GM03348 (cell line): Measurements from ENCODE around the gene MED26.
"Not testable (repeated sequence)": the region's sequence is repeated elsewhere in the genome, so short reads cannot be mapped to it uniquely, and the experiment has no call there.

Source experiments
- DNase-seq: peaks from one replicate; pipeline ENCODE4 v3.0.0; 2012; ENCODE audit warnings: low spot score

The MED26 gene, protein sequence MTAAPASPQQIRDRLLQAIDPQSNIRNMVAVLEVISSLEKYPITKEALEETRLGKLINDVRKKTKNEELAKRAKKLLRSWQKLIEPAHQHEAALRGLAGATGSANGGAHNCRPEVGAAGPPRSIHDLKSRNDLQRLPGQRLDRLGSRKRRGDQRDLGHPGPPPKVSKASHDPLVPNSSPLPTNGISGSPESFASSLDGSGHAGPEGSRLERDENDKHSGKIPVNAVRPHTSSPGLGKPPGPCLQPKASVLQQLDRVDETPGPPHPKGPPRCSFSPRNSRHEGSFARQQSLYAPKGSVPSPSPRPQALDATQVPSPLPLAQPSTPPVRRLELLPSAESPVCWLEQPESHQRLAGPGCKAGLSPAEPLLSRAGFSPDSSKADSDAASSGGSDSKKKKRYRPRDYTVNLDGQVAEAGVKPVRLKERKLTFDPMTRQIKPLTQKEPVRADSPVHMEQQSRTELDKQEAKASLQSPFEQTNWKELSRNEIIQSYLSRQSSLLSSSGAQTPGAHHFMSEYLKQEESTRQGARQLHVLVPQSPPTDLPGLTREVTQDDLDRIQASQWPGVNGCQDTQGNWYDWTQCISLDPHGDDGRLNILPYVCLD

DNA sequence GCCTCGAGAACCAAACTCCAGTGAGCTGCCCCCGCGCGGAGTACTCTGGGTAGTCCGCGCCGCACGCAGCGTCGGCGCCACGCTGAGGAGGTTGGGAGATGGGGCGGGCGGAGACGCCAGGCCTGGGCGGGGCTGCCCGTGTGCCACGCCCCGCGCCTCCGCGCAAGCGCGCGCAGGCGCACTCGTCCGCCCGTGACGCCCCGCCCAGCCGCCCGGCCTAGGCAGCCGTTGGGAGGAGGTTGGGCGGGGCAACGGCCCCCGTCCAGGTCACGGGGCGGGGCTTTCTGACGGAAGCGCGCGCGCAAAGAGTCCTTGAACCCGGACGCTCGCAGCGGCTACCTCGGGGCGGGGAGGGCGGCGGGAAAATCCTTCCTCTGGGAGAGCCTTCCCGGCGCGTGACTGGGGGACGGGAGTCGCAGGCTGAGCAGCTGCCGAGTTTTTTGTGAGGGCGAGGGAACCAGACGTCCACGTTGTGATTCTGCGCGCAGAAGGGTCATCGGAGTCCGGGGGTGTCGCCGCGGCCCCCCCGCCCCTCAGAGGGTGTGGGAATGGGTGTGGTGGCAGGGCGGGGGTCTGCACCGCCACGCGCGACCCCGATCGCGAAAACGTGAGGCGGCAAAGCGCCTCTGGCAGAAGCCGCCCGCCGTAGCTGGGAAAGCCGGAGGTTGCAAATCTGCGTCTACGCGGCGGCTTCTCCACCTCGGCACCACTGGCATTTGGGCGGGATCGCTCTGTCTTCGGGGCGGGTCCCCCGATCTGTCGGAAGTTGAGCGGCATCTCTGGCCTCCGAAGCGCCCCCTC is at the start of gene MED26:
Gene MED26, minus strand, starts transcription at position 22 of the 801 bp plus-strand sequence. CDS start 261 bp downstream, outside the sequence.
- DNase-seq, result peak; percentile 100

DNA sequence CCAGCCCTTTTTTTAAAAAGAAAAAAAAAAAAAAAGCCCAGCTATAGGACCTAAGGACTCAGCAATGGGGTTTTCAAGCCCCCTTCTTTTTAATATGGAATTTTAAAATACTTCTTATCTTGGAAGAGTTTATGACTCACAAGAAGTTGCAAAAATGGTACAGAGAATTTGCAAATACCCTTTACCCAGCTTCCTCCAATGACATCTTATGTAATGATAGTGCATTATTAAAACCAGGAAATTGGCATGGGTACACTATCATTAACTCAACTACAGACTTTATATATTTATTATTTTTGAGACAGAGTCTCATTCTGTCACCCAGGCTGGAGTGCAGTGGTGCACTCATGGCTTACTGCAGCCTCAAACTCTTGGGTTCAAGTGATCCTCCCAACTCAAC is 49.1 kb upstream of the MED26 start:
- no peak for DNase-seq

DNA sequence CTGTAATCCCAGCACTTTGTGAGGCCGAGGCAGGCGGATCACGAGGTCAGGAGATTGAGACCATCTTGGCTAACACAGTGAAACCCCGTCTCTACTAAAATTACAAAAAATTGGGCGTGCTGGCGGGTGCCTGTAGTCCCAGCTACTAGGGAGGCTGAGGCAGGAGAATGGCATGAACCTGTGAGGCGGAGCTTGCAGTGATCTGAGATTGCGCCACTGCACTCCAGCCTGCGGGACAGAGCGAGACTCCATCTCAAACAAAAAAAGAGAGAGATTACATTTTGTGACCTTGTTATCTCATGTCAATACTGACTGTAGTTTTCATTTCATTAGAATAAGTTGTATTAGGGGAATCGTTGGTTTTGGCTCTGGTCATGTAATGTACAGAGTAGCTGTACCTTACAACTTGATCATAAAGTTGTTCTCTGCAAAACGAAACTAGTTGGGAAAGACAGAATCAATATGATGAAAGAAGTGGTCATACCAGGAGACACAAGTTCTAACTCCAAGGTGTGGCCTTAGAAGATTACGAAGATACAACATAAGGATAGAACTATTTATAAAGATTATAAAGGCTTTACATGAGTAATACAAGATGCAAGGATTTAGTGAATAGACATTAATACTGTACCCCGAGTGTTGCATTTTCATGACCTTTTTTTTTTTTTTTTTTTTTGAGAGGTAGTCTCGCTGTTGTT is 48.2 kb upstream of the MED26 start:
- DNase-seq, result no peak

DNA sequence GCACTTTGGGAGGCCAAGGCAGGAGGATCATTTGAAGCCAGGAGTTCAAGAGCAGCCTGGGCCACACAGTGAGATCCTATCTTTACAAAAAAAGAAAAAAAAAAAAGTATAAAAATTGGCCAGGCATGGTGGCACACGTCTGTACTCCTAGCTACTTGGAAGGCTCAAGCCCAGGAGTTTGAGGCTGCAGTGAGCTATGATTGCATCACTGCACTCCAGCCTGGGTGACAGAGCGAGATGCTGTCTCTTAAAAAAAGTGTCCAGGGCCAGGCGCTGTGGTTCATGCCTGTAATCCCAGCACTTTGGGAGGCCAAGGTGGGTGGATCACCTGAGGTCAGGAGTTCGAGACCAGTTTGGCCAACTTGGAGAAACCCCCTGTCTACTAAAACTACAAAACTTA is 45.8 kb upstream of the MED26 start:
- not testable (repeated sequence) for DNase-seq

DNA sequence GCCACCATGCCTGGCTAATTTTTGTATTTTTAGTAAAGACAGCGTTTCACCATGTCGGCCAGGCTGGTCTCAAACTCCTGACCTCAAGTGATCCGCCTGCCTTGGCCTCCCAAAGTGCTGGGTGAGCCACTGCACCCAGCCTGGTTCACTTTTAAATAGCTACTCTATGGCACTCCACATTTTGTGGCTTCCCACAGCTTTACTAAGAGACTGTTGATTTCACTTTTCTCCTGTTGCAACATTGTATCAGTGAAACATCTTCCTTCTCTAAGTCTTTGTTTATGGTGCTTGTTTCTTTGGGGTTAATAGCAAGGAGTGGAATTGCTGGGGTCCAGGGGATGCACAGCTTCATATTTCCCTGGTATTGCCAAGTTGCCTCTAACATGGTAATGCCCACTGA is 45.2 kb upstream of the MED26 start:
- DNase-seq, result no peak

DNA sequence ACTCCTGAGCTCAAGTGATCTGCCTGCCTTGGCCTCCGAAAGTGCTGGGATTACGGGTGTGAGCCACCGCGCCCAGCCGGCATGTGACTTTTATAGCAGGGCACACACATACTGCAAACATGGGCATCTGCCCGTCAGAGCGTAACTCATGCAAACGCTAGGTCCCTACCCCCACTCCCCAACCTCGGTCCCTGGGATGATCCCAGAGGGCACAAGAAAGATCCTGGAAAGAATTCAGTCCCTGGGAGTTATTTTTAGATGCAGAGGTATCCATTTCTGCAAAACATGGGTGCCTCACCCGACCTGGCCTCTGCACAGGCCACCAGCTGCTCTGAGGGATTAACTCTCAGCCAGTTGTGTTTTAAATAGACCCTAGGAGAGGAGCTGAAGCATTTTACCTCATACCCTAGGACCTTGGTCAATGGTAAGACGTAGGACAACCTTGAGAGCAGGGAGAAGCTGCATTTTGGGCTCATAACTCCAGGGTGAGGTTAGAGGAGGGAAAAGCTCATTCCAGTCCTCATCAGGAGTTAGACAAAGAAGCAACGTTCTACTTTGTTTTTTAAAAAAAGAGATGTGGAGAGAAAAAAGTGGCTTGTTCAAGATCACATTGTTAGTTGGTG is 43.8 kb upstream of the MED26 start:
- DNase-seq, result no peak

DNA sequence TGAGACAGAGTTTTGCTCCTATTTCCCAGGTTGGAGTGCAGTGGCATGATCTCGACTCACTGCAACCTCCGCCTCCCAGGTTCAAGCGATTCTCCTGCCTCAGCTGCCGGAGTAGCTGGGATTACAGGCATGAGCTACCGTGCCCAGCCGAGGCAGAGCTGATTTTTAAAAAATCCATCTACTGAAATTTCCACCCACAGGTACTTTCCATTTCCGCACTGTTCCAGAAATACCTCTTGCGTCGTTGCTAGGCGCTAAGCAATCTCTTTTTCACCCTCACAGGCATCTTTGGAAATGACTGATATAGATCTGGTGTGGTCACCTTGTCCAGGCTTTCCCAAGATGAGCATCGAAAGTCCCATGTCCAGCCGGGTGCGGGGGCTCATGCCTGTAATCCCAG is 42.3 kb upstream of the MED26 start:
- DNase-seq, result no peak

DNA sequence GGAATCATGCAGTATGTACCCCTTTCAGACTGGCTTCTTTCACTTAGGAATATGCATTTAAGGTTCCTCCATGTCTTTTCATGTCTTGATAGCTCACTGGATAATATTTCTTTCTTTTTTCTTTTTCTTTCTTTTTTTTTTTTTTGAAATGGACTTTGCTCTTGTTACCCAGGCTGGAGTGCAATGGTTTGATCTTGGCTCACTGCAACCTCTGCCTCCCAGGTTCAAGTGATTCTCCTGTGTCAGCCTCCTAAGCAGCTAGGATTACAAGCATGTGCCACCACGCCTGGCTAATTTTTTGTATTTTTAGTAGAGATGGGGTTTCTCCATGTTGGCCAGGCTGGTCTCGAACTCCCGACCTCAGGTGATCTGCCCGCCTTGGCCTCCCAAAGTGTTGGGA is 40.7 kb upstream of the MED26 start:
- DNase-seq, result not testable (repeated sequence)

DNA sequence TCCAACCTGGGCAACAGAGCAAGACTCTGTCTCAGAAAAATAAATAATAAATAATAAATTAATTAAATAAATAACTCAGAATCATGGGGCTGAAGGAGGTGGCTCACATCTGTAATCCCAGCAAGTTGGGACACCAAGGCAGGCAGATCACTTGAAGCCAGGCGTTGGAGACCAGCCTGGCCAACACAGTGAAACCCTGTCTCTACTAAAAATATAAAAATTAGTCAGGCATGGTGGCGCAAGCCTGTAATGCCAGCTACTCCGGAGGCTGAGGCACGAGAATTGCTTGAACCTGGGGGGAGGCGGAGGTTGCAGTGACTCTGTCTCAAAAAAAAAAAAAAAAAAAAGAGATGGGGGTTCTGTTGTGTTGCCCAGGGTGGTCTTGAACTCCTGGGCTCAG is 40.2 kb upstream of the MED26 start:
- no peak for DNase-seq

DNA sequence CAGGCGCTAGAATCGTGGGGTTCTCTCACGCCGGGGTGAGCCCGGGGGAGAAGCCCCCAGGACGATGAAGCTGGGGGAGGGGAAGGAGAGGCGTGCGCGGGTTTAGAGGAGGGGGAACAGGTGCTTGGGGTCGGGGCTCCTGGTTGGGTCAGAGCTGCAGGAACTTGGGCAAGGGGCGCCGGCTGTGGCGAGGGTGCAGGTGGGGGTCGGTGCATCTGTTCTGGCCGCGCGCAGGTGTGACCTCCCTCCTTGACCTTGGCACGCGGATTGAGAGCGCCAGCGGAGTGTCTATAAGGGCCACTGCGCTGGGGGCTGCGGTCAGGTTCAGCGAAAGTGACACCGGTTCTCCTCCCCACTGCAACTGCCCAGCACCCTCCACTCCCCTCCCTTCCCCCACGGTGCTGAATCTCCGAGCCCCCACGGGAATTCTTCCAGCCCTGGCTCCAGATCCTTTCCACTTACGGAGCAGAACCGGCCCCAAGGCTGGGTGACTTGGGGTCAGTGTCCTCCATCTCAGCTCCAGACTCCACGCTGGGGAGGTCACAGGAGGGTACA is 33.6 kb upstream of the MED26 start:
- no peak for DNase-seq

DNA sequence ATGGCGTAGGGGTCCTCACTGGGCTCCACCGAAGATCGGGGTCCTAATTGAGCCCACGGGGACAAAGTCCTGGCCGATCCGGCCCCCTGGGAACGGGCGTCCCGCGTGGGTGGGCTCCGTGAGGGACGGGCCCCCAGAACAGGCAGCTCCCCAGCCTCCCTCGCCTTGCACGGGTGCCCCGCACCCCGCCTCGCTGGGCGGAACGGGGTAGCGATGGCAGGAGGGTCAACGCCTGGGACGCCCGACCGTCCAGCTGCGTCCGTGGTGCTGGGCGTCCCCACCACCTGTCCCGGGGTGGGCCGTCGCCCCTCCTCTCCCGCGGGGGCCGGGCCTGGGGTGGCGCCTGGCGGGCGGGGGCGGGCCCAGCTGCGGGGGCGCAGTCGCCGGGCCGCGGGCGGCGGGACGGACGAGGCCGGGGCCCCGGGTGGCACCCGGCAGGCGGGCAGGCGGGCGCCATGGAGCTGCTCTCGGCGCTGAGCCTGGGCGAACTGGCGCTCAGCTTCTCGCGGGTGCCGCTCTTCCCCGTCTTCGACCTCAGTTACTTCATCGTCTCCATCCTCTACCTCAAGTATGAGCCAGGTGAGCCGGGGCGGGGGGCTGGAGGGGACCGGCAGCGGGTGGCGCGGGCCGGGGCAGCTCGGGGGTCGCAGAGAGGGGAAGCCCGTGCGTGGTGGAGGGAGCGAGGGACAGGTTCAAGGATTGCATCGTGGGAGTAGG is 32.9 kb upstream of the MED26 start, which contains the start of gene TMEM38A:
Gene TMEM38A, plus strand, starts transcription at position 377 of the 717 bp plus-strand sequence. Its CDS starts 79 bp downstream, at position 456.
- DNase-seq, result peak; percentile 80

DNA sequence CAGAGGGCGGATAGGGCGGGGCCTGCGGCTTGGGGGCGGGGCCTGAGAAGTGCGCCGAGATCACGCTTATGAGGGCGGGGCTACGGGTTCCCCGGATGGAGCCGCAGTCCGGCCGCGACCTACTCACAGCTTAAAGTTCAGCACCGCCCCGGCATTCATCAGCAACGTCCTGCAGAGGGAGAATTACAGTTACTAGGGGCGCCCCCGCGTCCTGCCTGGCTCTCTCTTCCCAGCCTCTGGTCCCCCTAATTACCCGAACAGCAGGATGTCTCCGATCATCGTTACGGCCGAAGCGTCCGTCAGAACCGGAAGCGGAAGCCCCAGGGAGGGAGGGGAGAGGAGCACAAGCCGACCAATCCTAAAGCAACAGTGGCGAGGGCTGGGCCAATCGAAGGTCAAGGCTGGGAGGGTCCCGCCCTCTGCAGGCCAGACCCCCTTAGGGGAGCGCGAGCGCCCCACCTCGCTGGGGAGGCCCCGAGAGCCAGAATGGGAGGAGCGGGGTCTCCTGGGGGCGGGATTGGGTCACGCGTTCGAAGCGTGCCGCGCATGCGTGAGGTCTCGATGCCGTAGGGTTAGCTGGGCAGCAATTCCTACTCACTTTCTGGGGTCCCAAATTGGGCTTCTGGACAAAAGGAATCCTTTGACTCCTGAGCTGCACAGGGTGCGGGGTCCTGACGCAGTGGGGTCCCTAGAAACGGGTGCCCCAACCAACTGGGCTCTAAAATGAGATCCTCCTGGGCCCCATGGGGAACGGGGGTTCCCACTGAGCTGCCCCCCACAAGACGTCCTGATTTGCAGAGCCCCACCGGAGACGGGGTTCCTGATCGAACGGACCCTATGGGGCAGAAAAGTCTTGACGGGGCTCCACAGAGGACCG is 32.1 kb upstream of the MED26 start, which contains the start of gene SMIM7:
Gene SMIM7, minus strand, starts transcription at position 313 of the 877 bp plus-strand sequence. Its CDS starts 34 bp downstream, at position 279.
- peak; percentile 100 for DNase-seq

DNA sequence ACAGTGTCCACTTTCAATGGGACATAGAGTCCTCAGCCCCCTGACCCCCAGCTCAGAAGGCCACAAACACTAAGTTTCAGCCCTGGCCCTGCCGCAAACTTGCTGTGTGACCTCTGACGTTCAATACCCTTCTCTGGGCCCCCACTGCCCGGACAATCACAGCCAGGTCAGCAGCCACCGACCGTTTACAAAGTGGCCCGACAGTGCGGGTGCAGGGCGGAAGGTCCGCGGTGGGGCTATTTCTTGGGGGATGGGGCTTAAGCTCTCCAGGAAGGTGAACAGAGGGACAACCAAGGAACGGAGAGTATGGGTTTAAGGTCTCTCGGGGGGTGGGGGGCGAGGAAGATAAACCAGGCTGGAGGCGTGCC is 31.4 kb upstream of the MED26 start:
- DNase-seq, result no peak

DNA sequence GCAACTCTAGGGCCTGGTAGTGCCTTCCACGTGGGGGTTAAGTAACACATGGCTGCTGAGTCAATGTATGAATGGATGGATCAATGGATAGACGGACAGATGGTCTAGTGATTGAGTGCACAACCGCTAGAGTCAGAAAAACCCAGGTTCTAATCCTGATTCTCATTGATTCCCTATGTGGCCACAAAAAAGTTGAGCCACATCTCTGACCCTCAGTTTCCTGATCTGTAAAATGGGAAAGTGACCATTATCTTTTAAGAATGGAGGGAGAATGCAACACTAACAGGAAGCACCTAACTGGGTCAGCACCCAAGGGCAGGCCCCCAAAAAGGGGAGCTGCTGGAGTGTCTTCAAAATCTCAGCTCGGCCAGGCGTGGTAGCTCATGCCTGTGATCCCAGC is 29.4 kb upstream of the MED26 start:
- no peak for DNase-seq

DNA sequence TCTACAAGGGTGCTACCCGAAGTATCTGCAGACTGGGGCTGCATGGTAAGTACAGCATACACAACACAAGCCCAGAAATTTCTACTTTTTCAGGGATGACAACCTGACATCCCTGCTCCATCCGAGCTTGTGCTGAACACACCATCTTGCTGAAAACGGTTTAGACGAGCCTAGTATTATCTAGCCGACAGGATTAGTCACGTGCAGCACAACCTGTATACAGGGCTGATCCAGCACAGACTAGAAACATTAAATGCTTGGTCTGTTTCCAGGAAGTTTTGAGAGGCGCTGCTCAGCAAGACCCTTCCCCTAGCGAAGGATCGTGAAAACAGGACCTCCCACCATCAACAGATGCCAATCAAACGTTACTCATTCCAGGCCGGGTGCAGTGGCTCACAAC is 27.7 kb upstream of the MED26 start:
- no peak for DNase-seq

DNA sequence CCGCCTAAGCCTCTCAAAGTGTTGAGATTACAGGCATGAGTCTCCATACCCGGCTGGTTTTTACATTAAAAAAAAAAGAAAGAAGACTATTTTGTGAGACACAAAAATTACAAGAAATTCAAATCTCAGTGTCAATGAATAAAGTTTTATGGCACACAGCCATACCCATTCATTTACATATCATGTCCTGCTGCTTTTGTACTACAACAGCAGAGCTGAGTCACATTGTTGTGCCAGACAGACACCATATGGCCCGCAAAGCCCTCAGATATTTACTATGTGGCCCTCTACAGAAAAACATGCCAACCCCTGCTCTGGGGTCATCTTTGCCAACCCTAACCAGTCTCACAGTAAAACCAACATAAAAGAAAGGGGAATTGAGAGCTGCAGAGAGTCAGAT is 26.6 kb upstream of the MED26 start:
- DNase-seq, result no peak

DNA sequence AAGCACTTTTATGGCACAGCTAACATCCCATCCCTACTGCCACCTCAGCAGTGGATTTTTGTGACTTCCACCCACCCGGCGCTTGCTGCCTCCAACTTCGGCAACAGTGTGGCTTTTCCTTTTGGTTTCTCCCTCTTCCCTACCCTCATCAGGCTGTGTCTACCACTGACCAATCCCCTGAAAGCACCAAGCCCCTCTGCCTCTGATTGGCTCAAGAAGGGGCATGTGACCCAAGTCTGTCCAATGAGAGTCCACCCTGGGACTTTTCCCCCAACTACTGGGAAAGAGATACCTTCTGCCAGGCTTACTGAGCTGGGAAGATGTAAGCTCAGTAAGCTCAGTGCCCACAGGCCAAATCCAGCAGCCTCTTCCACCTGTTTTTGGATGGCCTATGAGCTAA is 26.1 kb upstream of the MED26 start:
- peak; percentile 21 for DNase-seq

DNA sequence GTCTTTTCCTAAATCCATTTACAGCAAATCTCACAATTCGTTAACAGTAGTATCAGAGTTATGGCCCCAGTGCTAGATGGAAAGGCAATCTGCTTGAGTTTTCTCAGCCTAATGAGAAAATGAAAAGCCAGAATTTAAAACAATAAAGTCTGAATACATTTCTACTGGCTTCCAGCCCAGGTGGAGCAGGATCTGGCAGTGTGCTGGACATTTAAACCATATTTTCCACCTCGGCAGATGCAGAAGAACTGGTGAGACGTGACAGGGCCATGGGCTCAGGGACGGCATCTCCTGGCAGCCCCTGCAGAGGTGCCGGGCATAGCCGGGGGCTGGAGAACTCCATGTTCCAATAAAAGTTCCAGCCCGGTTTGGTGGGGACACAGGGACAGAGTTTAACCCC is 24.9 kb upstream of the MED26 start:
- DNase-seq, result no peak

DNA sequence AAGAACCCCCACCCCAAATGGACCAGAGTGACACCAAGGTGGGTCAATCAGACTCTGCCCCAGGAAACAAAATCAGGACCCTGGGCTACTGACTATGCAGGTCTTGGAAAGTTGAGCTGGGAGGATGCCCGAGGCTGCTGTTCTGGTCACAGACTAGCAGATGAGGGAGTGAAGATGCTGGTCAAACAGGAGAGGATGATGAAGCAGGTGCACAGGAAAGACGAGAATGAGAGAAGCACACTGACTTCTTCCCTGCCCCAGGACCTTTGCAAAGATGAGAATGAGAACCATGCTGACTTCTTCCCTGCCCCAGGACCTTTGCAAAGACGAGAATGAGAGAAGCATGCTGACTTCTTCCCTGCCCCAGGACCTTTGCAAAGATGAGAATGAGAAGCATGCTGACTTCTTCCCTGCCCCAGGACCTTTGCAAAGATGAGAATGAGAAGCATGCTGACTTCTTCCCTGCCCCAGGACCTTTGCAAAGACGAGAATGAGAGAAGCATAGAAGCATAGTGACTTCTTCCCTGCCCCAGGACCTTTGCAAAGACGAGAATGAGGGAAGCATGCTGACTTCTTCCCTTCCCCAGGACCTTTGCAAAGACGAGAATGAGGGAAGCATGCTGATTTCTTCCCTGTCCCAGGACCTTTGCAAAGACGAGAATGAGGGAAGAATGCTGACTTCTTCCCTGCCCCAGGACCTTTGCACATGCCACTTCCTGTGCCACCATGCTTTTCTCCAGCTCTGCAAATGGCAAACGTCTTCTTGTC is 23.6 kb upstream of the MED26 start:
- DNase-seq, result not testable (repeated sequence)
